CD4-positive, alpha-beta T cell treated with Interleukin-1 beta for 1 hour (primary cell): ENCODE results near the gene FGD5.

Experiments
- DNase-seq, 2 donors: peaks; one replicate each; pipeline ENCODE4 v3.0.0-alpha.2; 2020 to 2022

Gene FGD5

GRCh38 chr3:14907043-14907966 lies 88.5 kb downstream of the FGD5 start:
- no peak for DNase-seq

- no peak for DNase-seq
These were observed 90.5 kb downstream of the FGD5 start for GRCh38 chr3:14909250-14909649.

- DNase-seq = no peak
These were observed 92.9 kb downstream of the FGD5 start for GRCh38 chr3:14911651-14912050.

- no peak for DNase-seq
These were observed 94.5 kb downstream of the FGD5 start for GRCh38 chr3:14913071-14913925.

GRCh38 chr3:14913926-14914778 lies 95.4 kb downstream of the FGD5 start:
- no peak for DNase-seq

- DNase-seq = no peak
These were observed 96.0 kb downstream of the FGD5 start for GRCh38 chr3:14914779-14915117.

- peak in 1 of 2 donors; percentile 31 for DNase-seq
These were observed 97.0 kb downstream of the FGD5 start for GRCh38 chr3:14915636-14916222.

- no peak for DNase-seq
These were observed 99.6 kb downstream of the FGD5 start for GRCh38 chr3:14918356-14918860.

GRCh38 chr3:14920536-14920935 lies 101.8 kb downstream of the FGD5 start:
- DNase-seq = no peak

GRCh38 chr3:14921034-14921616 lies 102.4 kb downstream of the FGD5 start:
- DNase-seq = peak; percentile 76 to 82

GRCh38 chr3:14921811-14922705 lies 103.3 kb downstream of the FGD5 start:
- no peak for DNase-seq

- no peak for DNase-seq
These were observed 104.1 kb downstream of the FGD5 start for GRCh38 chr3:14922863-14923262.

GRCh38 chr3:14923476-14923875 lies 104.7 kb downstream of the FGD5 start:
- no peak for DNase-seq

GRCh38 chr3:14925729-14926591 lies 107.2 kb downstream of the FGD5 start:
- DNase-seq = peak; percentile 25 to 53

GRCh38 chr3:14926592-14926991 lies 107.8 kb downstream of the FGD5 start:
- no peak for DNase-seq

- DNase-seq = no peak
These were observed 108.5 kb downstream of the FGD5 start for GRCh38 chr3:14927308-14927707.

GRCh38 chr3:14929310-14930074 lies 110.7 kb downstream of the FGD5 start:
- no peak for DNase-seq

- no peak for DNase-seq
These were observed 115.2 kb downstream of the FGD5 start for GRCh38 chr3:14933820-14934425.
